Inferior parietal cortex (tissue), 1 donor: Measurements from ENCODE around the gene SSR4.

ENCODE experiments used
- DNase-seq: peaks from one replicate; pipeline ENCODE4 v3.0.0-alpha.2; 2016; ENCODE audit errors: extremely low spot score

SSR4 gene

DNA sequence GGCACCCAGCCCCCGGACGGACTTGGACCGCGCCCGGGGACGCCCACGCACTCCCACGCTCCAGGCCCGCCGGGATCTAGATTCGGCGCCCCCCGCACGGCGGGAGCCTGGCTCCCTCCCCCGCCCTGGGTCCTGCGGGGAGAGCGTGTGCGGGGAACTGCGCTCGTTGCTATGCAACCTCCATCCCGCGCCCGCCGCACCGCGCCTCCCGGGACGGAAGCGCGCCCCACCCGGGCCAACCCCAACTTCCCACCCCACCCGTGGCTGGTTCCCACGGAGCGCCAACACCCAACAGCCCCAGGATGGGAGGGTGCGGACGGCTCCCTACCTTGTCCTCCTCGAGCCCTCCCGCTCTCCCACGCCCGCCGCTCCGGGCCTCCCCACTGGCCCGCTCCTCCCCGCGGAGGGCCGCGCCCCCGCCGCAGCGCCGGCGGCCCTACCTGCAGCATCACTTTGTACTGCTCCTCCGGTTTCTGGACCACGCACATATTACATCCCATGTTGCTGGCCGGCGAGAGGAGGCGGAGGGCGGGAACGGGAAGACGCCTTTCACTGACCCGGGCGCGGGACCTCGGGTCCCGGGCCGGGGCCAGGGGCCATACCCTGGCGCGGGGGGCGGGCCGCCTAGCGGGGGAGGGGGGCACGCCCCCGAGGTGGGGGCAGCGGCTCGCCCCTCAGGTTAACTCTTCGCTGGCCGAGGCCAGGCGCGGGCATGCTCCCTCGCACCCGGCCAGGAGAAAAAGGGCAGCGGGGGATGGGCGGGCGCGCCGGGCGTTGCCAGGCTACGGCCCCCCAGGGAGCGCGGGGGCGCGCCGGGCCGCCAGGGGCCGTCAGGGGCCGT lies 35.6 kb downstream of the SSR4 start, which contains the start of gene PDZD4:
Gene PDZD4 (minus strand): TSS at position 746 of the 841 bp plus-strand sequence. CDS start 246 bp downstream, at position 500.
- DNase-seq = no peak

DNA sequence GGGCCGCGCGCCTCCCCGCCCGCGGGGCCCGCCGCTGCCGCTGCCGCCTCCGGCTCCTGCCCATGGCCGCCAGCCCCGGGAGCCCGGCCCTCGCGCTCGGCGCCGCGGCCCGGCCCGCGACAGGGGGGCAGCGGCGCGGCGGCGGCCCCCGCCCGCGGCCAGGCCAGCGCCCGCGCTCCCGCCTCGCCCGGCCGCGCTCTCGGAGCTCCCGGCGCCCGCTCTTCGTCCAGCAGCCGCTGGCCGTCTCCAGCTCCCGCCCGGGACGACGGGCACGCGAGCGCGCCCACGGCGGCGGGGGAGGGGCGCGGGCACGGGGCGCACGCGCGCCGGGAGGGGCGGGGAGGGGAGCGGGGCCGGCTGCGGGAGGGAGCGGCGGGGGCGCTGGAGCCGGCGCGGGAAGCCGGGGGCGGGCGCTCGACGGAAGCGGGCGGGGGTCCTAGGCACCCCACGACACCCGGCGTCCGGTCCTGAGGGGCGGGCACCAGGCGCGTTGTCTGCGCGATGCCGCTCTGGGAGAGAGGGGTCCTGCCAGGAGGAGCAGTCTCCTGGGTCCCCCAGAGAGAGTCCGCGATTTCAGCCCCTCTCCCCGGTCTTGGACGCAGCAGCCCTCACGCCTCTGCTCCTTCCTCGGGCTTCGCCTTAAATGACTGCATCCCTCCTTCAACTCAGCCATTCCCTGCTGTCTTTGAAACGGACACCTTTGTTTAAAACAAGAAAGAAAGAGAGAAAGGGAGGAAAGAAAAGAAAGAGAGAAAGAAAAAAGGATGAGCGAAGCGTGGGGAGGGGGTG lies 36.4 kb downstream of the SSR4 start:
- DNase-seq = no peak

DNA sequence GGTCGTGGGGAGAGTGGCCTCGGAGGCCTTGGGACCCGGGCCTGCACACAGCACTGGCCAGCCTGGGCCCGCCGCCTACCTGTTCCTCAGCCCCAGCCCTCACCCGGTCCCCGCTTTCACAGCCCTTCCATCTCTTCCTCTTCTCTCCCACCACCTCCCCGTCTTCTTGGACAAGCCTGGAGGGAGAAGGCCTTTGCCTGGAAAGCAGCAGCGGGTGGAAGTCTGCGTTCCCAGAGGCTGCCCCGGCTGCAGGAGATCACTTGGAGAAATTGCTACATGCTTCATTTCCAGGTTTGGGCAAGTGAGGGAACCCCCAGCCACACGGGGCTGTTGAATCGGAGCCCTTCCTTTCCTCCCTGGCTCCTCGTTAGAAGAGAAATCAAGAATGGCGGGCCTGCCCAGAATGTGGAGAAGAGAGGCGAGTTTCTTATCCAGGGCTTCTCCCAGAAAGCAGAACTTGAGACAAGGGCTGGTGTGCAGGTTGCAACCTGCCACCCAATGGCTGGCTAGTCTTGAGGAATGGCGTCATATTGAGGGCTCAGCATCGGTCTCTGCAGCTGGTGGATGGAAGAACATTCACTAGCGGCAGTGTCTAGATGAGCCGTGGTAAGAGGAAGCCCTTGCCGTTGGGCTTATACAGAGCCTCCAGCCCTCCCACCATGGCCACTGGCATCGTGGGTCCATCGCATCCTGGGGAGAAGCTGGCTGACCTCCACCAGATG lies 37.1 kb downstream of the SSR4 start:
- DNase-seq = no peak

DNA sequence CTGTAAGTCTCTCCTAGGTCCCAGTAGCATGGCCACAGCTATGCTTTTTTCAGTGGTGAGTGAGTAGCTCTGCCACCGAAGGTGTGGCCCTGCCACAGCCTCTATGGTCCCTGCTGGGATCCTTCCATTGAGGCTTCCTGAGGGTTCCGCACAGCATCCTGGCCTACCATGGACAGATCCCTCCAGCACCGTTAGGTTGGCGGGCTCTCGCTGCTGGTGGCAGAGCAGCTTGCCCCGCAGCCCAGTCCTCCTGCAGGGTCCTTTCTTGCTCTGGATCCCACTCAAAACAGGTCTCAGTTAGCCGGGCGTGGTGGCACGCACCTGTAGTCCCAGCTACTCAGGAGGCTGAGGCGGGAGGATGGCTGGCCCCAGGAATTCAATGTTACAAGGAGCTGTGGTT lies 38.3 kb downstream of the SSR4 start:
- DNase-seq = no peak

DNA sequence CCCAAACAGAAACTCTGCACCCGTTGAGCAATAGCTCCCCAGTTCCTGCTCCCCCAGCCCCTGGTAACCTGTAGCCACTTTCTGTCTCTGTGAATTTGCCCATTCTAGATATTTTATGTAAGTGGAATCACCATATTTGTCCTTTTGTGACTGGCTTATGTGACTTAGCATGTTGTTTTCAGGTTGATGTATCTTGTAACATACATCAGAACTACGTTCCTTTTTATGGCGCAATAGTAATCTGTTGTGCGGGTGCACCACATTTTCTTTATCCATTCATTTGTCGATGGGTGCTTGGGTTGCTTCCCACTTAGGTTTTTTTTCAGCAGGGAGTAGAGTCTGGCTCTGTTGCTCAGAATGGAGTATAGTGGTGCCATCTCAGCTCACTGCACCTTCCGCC lies 42.5 kb downstream of the SSR4 start:
- no peak for DNase-seq

DNA sequence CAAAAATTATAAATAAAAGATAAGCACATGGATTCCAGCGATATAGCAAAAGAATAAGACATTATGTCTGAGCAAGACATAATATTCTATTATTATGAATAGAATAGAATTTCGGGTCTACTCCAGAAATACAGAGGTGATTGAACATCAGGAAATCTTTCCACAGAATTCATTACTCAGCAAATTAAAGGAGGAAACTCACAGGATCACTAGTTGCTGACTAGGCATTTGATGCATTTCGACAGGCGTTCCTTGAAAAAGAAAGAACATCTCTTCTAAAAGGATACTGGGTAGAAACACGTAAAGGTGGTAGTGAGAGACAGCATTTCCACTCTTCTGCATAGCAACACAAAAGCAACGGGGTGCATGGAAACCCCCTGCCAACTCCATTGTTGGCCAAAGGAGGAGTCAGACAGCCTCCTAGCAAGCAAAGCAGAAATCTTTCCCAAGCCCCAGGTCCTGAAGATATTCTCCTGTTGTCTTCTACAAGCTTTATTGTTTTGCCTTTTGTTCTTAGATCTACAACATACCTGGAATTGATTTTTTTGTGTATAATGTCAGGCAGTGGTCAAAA lies 50.1 kb downstream of the SSR4 start:
- no peak for DNase-seq

DNA sequence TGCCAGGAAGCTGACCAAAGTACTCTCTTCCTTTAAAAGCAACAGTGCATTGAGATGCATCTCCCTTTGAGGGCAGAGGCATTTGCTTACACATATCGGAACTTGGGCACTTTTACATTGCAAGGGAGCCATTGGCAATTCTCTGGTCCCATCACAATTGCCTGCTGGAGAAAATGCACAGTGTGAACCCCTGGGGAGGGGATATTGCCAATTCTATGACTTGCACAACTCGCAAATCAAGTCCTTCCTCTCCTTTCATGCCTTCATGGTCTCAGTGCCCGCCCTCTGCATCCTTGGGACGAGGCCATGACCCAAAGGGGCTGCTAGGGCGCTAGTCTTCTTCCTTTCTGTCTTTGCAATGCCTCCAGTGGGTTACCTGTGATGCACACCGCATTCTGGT lies 50.7 kb downstream of the SSR4 start:
- no peak for DNase-seq

DNA sequence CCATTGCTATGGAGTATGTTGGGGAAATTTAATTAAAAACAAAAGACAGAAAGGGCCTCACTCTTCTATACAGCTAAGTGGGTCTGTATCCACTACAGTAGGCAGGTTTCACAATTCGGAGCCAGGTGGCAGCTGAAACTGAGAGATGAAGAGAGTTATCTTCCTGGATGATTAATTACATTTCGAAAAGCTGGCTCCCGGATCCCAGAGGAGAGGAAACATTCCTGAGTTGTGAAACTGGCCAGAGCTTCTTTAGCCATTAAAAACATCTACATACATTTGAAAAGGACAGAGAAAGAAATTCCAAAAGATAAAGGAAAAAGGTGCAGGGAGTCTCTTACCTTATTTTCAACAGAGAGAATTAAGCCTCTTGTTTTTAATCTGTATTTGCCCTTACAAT lies 51.4 kb downstream of the SSR4 start:
- DNase-seq = no peak
